SK-N-SH treated with all-trans-retinoic acid at 6 μM for 48 hours (cell line): Measurements from ENCODE around the gene GALNT7.

ENCODE experiments used
- CSDC2 ChIP-seq: fragments of 250-450 bp; sonication (Bioruptor Pico); IDR thresholded peaks from 2 replicates; pipeline ENCODE4 v1.5.0; 2020; ENCODE audit warnings: mild to moderate bottlenecking, moderate library complexity
- GLIS3 ChIP-seq: fragments of 250-450 bp; sonication (Bioruptor Pico); IDR thresholded peaks from 2 replicates; pipeline ENCODE4 v1.5.0; 2020; ENCODE audit warnings: mild to moderate bottlenecking, moderate library complexity
- RARB ChIP-seq: fragments of 250-450 bp; sonication (Bioruptor Pico); IDR thresholded peaks from 2 replicates; pipeline ENCODE4 v1.8.0; 2021; ENCODE audit warnings: mild to moderate bottlenecking, moderate library complexity
- ZFP3 ChIP-seq: fragments of 250-450 bp; sonication (Bioruptor Pico); IDR thresholded peaks from 2 replicates; pipeline ENCODE4 v1.5.0; 2020; ENCODE audit warnings: mild to moderate bottlenecking, moderate library complexity

DNA sequence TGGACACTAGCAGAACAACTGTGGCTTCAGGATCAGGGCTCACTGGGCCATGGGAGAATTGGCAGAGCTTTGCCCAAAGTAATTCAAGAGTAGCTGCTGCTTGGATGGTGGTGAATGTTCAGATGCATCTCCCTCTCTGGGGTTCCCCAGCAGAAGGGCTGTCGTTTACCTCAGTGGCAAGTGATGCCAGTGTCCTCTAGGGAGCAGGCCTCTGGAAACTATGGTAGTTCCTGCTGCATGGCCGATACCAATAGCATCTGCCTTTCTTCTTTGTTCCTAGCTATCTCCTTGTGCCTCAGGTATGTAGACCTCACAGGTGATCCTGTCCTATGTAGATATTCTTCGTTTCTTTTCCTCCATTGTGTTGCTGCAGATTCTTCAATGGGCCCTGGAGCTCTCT is 139.2 kb downstream of the GALNT7 start:
- TF ChIP-seq GLIS3 (CRISPR knock-in tag) (no peak), ZFP3 (no peak), CSDC2 (CRISPR knock-in tag) (no peak), RARB (no peak)
